Adipocyte (in vitro differentiated cells): ENCODE results near the gene TTC4.

ENCODE experiments used
- DNase-seq: peaks from one replicate; pipeline ENCODE4 v3.0.0-alpha.2; 2015; ENCODE audit warnings: low read depth
- H3K27me3 ChIP-seq: replicated peaks from 2 replicates; pipeline ENCODE4 v1.7.0; 2013; ENCODE audit warnings: mild to moderate bottlenecking, low read length, moderate library complexity; ENCODE audit not compliant: control insufficient read depth, insufficient read depth
- H3K36me3 ChIP-seq: 2 replicates; pipeline ENCODE4 v1.7.0; 2013; ENCODE audit warnings: low read length, mild to moderate bottlenecking, moderate library complexity; ENCODE audit not compliant: control insufficient read depth, insufficient read depth, severe bottlenecking
- H3K4me1 ChIP-seq: 2 replicates; pipeline ENCODE4 v1.7.0; 2013; ENCODE audit warnings: mild to moderate bottlenecking, low read length, moderate library complexity; ENCODE audit not compliant: control insufficient read depth, insufficient read depth
- H3K4me3 ChIP-seq: 2 replicates; pipeline ENCODE4 v1.7.0; 2013; ENCODE audit warnings: mild to moderate bottlenecking, low read length, moderate library complexity
- H3K9ac ChIP-seq: 2 replicates; pipeline ENCODE4 v1.7.0; 2013; ENCODE audit warnings: mild to moderate bottlenecking, low read length, moderate library complexity
- H3K9me3 ChIP-seq: 2 replicates; pipeline ENCODE4 v1.7.0; 2013; ENCODE audit warnings: mild to moderate bottlenecking, low read length, moderate library complexity; ENCODE audit not compliant: control insufficient read depth

TTC4 gene

GRCh38 chr1:54685335-54685905 lies 30.2 kb upstream of the TTC4 start:
- Histone ChIP-seq H3K9ac (no peak overlapping the region), H3K4me3 (no peak overlapping the region), H3K27me3 (peaks cover 35% of the 10 kb centered on the region), H3K36me3 (no peaks in the 10 kb centered on the region), H3K9me3 (no peaks in the 10 kb centered on the region), H3K4me1 (no peaks in the 10 kb centered on the region)
- DNase-seq: no peak

- no peaks in the 10 kb centered on the region for H3K9me3 ChIP-seq
- H3K36me3 ChIP-seq: no peaks in the 10 kb centered on the region
- no peak for DNase-seq
- no peaks in the 10 kb centered on the region for H3K4me1 ChIP-seq
- H3K27me3 ChIP-seq: peaks cover 30% of the 10 kb centered on the region
- no peak overlapping the region for H3K4me3 ChIP-seq
- no peak overlapping the region for H3K9ac ChIP-seq
Measured at GRCh38 chr1:54686155-54686554, 29.5 kb upstream of the TTC4 start.

GRCh38 chr1:54694771-54695170 lies 20.9 kb upstream of the TTC4 start:
- Histone ChIP-seq H3K9ac (no peak overlapping the region), H3K27me3 (peaks cover 19% of the 10 kb centered on the region), H3K9me3 (no peaks in the 10 kb centered on the region), H3K4me3 (no peak overlapping the region), H3K4me1 (no peaks in the 10 kb centered on the region), H3K36me3 (no peaks in the 10 kb centered on the region)
- no peak for DNase-seq

GRCh38 chr1:54695221-54695620 lies 20.4 kb upstream of the TTC4 start:
- DNase-seq: no peak
- no peaks in the 10 kb centered on the region for H3K36me3 ChIP-seq
- H3K9ac ChIP-seq: no peak overlapping the region
- H3K9me3 ChIP-seq: no peaks in the 10 kb centered on the region
- H3K4me3 ChIP-seq: no peak overlapping the region
- H3K4me1 ChIP-seq: no peaks in the 10 kb centered on the region
- H3K27me3 ChIP-seq: peaks cover 21% of the 10 kb centered on the region

- peaks cover 23% of the 10 kb centered on the region for H3K27me3 ChIP-seq
- H3K9me3 ChIP-seq: no peaks in the 10 kb centered on the region
- no peaks in the 10 kb centered on the region for H3K4me1 ChIP-seq
- H3K9ac ChIP-seq: no peak overlapping the region
- no peak for DNase-seq
- no peaks in the 10 kb centered on the region for H3K36me3 ChIP-seq
- no peak overlapping the region for H3K4me3 ChIP-seq
Measured at GRCh38 chr1:54695764-54696163, 19.9 kb upstream of the TTC4 start.

GRCh38 chr1:54696262-54696661 lies 19.4 kb upstream of the TTC4 start:
- DNase-seq: no peak
- H3K36me3 ChIP-seq: no peaks in the 10 kb centered on the region
- H3K27me3 ChIP-seq: peaks cover 28% of the 10 kb centered on the region
- H3K4me1 ChIP-seq: no peaks in the 10 kb centered on the region
- H3K4me3 ChIP-seq: no peak overlapping the region
- H3K9me3 ChIP-seq: no peaks in the 10 kb centered on the region
- H3K9ac ChIP-seq: no peak overlapping the region

GRCh38 chr1:54697896-54698295 lies 17.8 kb upstream of the TTC4 start:
- Histone ChIP-seq H3K4me3 (no peak overlapping the region), H3K36me3 (no peaks in the 10 kb centered on the region), H3K9ac (no peak overlapping the region), H3K9me3 (no peaks in the 10 kb centered on the region), H3K4me1 (no peaks in the 10 kb centered on the region), H3K27me3 (peaks cover 36% of the 10 kb centered on the region)
- no peak for DNase-seq

- Histone ChIP-seq H3K9me3 (no peaks in the 10 kb centered on the region), H3K9ac (no peak overlapping the region), H3K4me1 (no peaks in the 10 kb centered on the region), H3K27me3 (peaks cover 40% of the 10 kb centered on the region), H3K4me3 (no peak overlapping the region), H3K36me3 (no peaks in the 10 kb centered on the region)
- DNase-seq: no peak
Measured at GRCh38 chr1:54698346-54698745, 17.3 kb upstream of the TTC4 start.

GRCh38 chr1:54699936-54700525 lies 15.6 kb upstream of the TTC4 start:
- no peaks in the 10 kb centered on the region for H3K9me3 ChIP-seq
- H3K4me3 ChIP-seq: no peak overlapping the region
- H3K9ac ChIP-seq: no peak overlapping the region
- H3K36me3 ChIP-seq: no peaks in the 10 kb centered on the region
- peaks cover 35% of the 10 kb centered on the region for H3K27me3 ChIP-seq
- DNase-seq: no peak
- H3K4me1 ChIP-seq: no peaks in the 10 kb centered on the region

- Histone ChIP-seq H3K4me1 (no peaks in the 10 kb centered on the region), H3K27me3 (peaks cover 35% of the 10 kb centered on the region), H3K9me3 (no peaks in the 10 kb centered on the region), H3K9ac (no peak overlapping the region), H3K36me3 (no peaks in the 10 kb centered on the region), H3K4me3 (no peak overlapping the region)
- no peak for DNase-seq
Measured at GRCh38 chr1:54701066-54701465, 14.6 kb upstream of the TTC4 start.

- Histone ChIP-seq H3K9me3 (no peaks in the 10 kb centered on the region), H3K36me3 (no peaks in the 10 kb centered on the region), H3K9ac (no peak overlapping the region), H3K27me3 (peaks cover 40% of the 10 kb centered on the region), H3K4me1 (no peaks in the 10 kb centered on the region), H3K4me3 (no peak overlapping the region)
- no peak for DNase-seq
Measured at GRCh38 chr1:54701996-54702395, 13.7 kb upstream of the TTC4 start.

- peaks cover 51% of the 10 kb centered on the region for H3K27me3 ChIP-seq
- H3K4me1 ChIP-seq: no peaks in the 10 kb centered on the region
- no peak for DNase-seq
- no peaks in the 10 kb centered on the region for H3K9me3 ChIP-seq
- no peaks in the 10 kb centered on the region for H3K36me3 ChIP-seq
- no peak overlapping the region for H3K9ac ChIP-seq
- H3K4me3 ChIP-seq: no peak overlapping the region
Measured at GRCh38 chr1:54703471-54703870, 12.2 kb upstream of the TTC4 start.
